Measurements from ENCODE around the gene PTPRR.

DNA sequence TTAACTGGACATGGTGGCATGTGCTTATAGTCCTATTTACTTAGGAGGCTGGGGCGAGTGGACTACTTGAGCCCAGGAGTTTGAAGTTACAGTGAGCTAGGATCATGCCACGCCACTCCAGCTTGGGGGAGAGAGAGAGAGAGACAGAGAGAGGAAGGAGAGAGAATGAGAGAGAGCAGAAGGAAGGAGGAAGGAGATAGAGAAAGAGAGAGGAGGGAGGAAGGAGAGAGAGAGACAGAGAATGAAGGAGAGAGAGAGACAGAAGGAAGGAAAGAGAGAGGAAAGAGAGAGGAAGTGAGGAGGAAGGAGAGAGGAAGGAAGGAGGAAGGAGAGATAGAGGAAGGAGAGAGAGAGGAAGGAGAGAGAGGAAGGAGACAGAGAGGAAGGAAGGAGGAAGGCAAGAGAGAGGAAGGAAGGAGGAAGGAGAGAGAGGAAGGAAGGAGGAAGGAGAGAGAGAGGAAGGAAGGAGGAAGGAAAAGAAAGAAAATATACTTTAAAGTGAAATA, 189.8 kb downstream of the PTPRR start:
- TF ChIP-seq, protein P1, sequence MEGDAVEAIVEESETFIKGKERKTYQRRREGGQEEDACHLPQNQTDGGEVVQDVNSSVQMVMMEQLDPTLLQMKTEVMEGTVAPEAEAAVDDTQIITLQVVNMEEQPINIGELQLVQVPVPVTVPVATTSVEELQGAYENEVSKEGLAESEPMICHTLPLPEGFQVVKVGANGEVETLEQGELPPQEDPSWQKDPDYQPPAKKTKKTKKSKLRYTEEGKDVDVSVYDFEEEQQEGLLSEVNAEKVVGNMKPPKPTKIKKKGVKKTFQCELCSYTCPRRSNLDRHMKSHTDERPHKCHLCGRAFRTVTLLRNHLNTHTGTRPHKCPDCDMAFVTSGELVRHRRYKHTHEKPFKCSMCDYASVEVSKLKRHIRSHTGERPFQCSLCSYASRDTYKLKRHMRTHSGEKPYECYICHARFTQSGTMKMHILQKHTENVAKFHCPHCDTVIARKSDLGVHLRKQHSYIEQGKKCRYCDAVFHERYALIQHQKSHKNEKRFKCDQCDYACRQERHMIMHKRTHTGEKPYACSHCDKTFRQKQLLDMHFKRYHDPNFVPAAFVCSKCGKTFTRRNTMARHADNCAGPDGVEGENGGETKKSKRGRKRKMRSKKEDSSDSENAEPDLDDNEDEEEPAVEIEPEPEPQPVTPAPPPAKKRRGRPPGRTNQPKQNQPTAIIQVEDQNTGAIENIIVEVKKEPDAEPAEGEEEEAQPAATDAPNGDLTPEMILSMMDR (IDR thresholded peaks at IDR 0.05): no peak
- TF ChIP-seq POLR2A (IDR thresholded peaks at IDR 0.05) (no peak), EP300 (IDR thresholded peaks at IDR 0.05) (no peak)

All from ovary (tissue), 3 donors.